ENCODE data around the gene NAALADL2.
"Not testable (repeated sequence)": the region's sequence is repeated elsewhere in the genome, so short reads cannot be mapped to it uniquely, and the experiment has no call there.

The NAALADL2 gene

DNA sequence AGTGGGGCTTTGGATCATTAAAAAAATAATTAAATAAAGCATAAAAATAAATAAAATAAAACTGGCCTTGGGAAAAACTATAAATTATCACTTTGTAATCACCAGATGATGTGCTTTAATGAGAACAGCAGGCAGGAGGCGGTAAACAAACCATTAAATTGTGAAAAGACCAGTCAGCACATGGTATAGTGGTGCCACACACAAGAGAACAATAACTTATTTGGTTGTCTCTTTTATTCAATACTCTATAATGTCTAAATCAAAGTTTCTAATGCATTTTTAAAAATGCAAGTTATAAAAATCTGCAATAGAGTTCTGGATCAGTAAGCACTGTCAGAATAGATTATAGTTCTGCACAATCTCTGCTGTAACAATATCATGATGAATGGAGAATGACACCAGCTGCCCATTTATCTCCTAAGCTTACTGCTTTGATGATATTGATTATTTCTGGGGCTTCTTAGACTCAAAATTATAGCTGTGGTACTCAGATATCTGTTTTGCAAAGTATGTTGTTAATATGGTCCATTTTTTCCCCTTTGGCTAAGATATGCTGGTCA lies 259.3 kb downstream of the NAALADL2 start:
- no peak overlapping the region for H3K4me3 ChIP-seq (ENCODE audit: low read length)

GRCh38 chr3:175121225-175121624 lies 262.1 kb downstream of the NAALADL2 start:
- DNase-seq (ENCODE audit: low read depth): no peak
- TF ChIP-seq, protein P1, sequence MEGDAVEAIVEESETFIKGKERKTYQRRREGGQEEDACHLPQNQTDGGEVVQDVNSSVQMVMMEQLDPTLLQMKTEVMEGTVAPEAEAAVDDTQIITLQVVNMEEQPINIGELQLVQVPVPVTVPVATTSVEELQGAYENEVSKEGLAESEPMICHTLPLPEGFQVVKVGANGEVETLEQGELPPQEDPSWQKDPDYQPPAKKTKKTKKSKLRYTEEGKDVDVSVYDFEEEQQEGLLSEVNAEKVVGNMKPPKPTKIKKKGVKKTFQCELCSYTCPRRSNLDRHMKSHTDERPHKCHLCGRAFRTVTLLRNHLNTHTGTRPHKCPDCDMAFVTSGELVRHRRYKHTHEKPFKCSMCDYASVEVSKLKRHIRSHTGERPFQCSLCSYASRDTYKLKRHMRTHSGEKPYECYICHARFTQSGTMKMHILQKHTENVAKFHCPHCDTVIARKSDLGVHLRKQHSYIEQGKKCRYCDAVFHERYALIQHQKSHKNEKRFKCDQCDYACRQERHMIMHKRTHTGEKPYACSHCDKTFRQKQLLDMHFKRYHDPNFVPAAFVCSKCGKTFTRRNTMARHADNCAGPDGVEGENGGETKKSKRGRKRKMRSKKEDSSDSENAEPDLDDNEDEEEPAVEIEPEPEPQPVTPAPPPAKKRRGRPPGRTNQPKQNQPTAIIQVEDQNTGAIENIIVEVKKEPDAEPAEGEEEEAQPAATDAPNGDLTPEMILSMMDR (conservative IDR thresholded peaks at IDR 0.05; ENCODE audit: low read depth, low read length): peak; percentile 45
- H3K4me3 ChIP-seq (ENCODE audit: low read length): no peak overlapping the region

More for the DNA sequence above, 259.3 kb downstream of the NAALADL2 start:
- TF ChIP-seq, protein P1 (conservative IDR thresholded peaks at IDR 0.05; ENCODE audit: low read depth, low read length): no peak
- no peak for DNase-seq (ENCODE audit: low read depth)

GRCh38 chr3:175127075-175127662 lies 268.0 kb downstream of the NAALADL2 start:
- no peak for DNase-seq (ENCODE audit: low read depth)
- TF ChIP-seq, protein P1 (conservative IDR thresholded peaks at IDR 0.05; ENCODE audit: low read depth, low read length): no peak
- no peak overlapping the region for H3K4me3 ChIP-seq (ENCODE audit: low read length)

- TF ChIP-seq, protein P1 (conservative IDR thresholded peaks at IDR 0.05; ENCODE audit: low read depth, low read length): no peak
- H3K4me3 ChIP-seq (ENCODE audit: low read length): no peak overlapping the region
- DNase-seq (ENCODE audit: low read depth): no peak
These were observed 270.0 kb downstream of the NAALADL2 start for GRCh38 chr3:175129126-175129525.

- no peak for DNase-seq (ENCODE audit: low read depth)
- no peak overlapping the region for H3K4me3 ChIP-seq (ENCODE audit: low read length)
- TF ChIP-seq, protein P1 (conservative IDR thresholded peaks at IDR 0.05; ENCODE audit: low read depth, low read length): no peak
These were observed 270.4 kb downstream of the NAALADL2 start for GRCh38 chr3:175129571-175129970.

DNA sequence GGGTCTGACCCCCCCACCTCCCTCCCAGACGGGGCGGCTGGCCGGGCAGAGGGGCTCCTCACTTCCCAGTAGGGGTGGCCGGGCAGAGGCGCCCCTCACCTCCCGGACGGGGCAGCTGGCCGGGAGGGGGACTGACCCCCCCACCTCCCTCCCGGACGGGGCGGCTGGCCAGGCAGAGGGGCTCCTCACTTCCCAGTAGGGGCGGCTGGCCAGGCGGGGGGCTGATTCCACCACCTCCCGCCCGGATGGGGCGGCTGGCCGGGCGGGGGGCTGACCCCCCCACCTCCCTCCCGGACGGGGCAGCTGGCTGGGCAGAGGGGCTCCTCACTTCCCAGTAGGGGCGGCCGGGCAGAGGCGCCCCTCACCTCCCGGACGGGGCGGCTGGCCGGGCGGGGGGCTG lies 272.7 kb downstream of the NAALADL2 start:
- not testable (repeated sequence) for H3K4me3 ChIP-seq (ENCODE audit: low read length); DNase-seq (ENCODE audit: low read depth)

GRCh38 chr3:175132706-175133105 lies 273.6 kb downstream of the NAALADL2 start:
- not testable (repeated sequence) for DNase-seq (ENCODE audit: low read depth); H3K4me3 ChIP-seq (ENCODE audit: low read length)

DNA sequence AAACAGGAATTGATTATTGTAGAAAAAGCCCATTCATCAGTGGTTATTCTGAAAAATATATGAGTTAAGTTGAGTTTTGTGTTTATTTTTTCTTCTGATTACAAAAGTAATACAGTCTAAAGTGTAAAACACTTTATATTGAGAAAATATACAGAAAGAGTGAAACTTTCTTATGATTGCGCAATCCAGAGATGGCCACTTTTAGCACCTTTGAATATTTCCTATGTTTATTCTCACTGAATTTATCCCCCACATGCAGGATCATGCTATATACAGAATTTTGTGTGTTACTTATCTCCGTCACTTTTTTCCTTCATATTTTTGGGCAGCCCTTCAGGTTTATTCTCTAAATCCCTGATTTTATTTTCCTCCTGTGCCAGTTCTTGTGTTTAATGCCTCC lies 285.2 kb downstream of the NAALADL2 start:
- TF ChIP-seq, protein P1 (conservative IDR thresholded peaks at IDR 0.05; ENCODE audit: low read depth, low read length): no peak
- no peak overlapping the region for H3K4me3 ChIP-seq (ENCODE audit: low read length)
- no peak for DNase-seq (ENCODE audit: low read depth)

All from retinal pigment epithelial cell (primary cell).